HG03066 (cell line): Measurements from ENCODE around the gene RELCH.

ENCODE experiments used
- ATAC-seq: cut with Tn5 transposase; IDR thresholded peaks from one replicate; pipeline ENCODE4 v1.9.1; 2021; ENCODE audit warnings: low read depth; ENCODE audit not compliant: unreplicated experiment

Gene RELCH

DNA sequence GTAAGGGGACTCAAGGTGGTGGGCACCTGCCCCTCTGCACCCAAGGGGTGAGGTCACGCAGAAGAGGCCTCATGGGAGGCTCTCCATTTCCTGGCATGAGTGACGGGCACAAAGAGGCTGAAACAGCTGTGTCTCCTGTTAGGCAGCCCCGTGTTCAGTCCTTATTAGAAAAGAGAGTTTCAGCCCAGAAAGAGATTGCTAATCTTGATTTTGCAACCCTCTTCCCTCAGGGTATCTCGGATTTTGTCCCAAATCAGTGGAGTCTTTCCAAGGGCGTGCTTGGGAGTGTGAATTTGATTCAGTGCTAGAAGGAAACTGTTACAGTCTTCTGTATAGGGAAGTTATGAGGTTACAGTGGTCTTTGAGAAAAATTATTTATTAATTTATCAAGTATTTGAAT, 148.4 kb downstream of the RELCH start:
- no peak for ATAC-seq

DNA sequence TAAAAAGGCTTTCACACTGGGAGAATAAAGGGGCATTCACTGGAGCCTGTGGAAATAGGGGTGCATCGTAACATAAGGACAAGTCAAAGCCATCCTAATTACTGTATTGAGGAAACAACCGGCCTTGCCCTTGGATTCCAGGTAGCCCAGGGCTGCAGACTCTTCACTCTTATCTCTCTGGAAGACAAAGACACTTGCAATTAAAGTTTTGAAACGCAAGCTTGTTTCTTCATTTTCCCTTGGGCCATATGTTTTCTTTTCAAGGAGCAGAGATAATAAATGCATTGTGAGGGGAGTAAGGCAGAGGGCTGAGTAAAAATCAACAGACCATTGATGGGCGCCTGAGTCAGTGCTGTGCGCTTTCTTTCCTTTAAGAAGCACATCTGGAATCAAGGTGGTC, 149.6 kb downstream of the RELCH start:
- no peak for ATAC-seq

DNA sequence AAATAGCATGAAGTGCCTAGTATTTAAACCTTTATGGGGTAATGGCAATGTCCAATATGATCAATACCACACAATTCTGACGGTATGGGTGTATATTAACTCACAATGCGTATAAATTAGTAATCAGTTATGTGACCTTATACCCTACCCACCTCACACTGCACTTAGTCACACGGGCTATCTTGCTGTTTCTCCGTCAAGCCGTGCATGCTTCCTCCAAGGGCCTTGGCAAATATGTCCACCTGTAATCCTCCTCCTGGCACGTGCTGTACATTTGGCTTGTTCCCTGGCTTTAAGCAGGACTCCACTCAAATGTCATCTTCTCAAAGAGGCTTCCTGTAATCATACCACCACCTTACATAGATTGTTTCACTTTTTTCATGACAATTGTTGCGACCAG, 150.3 kb downstream of the RELCH start:
- ATAC-seq = no peak

DNA sequence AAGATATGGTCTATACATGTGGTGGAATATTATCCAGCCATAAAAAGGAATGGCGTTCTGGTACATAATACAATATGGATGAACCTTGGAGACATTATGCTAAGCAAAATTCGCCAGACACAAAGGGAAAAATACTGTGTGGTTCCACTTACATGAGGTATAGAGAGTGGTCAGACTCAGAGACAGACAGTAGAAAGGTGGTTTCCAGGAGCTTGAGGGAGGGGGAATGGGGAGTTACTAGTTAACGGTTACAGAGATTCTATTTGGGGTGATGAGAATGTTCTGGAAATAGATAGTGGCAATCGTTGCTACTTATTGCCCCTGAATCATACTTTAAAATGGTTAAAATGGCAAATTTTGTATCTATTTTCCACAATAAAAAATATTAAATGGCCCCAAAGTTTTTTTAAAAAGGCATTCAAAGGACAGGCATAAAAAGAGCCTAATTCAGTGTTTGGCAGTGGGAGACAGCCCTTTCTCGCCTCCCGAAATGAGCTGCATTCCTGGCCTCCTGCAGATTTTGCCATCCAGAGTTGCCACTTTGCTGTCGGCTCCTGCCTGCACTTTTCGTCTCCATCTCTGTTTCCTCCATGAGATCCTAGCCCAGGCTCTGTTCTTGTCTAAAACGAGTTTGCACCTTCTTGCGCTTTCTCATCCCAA, 151.5 kb downstream of the RELCH start:
- ATAC-seq = no peak

DNA sequence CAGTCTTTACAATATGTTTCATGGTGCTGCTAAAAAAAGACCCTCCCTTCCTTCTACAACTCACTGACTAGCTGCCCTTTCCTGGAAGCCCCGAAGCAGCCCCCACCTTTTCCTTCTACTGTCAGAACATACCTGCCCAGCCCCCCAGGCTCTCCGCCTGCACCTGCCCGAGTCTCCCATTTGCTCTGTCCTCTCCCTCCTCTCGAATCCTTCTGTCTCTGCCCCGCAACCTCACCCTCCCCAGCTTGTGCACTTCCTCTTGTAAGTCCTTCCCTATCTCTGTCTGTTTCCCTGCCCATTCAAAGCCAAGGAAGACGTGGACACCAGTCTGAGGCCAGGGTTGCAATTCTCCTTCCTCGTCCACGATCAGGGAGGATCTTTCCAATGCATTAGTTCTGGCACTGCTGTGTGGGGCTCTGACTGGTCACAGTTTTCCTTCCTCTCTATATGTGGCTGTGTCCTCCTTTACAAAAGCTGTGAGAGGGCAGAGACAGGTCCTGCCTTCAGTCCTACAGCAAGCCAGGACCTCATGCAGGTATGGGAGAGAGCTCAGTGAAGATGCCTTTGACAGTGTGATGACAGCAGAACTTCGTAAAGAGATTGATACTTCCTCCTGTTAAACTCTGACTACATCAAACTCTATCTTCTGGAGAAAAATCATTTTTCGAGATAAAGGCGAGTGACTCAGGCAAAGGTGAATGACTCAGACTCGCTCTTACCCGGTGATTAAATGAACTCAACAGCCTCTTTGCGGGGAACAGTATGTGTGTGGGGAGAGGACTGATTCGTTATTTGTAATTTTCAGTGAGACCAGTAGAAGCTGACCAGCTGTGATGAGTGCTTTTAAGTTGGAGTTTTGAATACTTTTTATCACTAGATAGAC, 152.3 kb downstream of the RELCH start:
- ATAC-seq = no peak

DNA sequence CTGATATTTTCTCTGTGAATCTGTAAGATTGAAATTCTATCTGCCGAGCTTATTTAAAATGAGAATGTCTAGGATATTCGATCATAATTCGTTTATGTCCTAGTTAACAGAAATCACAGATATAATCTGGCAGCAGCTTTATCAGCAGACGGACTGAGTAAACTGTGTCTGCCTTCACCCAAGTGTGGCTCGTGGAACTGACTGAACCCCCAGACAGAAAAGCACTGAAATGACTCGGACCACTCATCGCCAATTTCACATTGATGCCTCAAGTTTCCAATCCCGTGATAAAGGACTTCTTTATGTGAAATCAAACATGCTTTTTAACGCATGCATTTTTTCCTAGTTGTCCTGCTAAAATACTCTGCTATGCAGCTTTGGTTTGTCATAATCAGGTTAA, 153.9 kb downstream of the RELCH start:
- no peak for ATAC-seq

DNA sequence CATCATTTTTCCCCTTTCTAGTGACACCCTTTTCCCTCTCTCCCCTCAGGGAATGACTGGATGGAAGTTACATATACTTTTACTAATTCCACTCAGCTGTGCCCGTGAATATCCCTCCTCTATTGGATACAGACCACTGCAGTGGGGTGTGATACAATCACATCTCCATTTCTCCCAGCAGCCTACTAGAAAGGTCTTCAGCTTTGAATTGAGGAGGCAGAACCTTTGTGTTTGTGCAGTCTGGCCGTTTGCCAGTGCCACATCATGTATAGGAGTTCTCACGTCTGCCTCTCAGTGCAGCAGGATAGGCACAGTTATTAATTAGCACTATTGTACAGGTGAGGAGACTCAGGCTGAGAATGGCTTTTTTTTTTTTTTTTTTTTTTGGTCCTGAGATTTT, 154.4 kb downstream of the RELCH start:
- ATAC-seq = no peak

- ATAC-seq = no peak
Observed at GRCh38 chr18:62342884-62343283, 155.8 kb downstream of the RELCH start.

DNA sequence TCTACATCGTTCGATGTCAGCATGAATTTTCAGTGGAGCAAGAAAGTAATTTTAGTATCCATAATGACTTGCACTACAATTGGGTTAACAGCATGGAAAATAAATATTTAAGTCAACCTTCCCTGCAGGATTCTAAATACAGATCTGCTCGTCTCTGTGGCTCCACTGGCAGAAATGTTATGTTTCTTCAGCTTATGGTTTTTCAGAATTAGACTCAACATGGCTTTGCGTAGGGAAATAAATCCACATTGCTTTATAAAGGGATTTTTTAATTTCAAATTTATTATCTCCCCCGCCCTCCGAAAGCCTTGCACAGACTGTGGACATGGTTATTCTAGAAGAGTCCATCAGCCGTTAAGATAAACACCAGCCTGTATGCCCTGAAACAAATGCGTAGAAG, 156.3 kb downstream of the RELCH start:
- ATAC-seq = no peak

DNA sequence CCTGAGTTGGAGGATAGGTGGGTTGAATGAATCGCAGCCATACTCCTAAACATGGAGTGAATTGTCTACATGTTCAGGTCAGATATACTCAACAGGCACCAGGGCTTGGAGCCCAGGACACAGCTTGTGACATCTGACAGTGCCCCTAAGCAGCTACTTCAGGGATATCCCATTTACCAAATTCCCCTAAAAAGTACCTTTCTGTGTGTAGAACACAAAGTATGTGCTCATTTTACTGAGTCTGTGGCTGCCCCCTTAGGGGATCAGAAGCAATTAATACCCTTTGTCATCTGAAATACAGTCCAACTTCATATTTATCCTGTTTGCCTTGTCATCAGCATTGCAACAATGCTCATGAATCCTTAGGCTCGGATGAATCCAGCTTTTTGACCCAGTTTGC, 158.9 kb downstream of the RELCH start:
- ATAC-seq = no peak

DNA sequence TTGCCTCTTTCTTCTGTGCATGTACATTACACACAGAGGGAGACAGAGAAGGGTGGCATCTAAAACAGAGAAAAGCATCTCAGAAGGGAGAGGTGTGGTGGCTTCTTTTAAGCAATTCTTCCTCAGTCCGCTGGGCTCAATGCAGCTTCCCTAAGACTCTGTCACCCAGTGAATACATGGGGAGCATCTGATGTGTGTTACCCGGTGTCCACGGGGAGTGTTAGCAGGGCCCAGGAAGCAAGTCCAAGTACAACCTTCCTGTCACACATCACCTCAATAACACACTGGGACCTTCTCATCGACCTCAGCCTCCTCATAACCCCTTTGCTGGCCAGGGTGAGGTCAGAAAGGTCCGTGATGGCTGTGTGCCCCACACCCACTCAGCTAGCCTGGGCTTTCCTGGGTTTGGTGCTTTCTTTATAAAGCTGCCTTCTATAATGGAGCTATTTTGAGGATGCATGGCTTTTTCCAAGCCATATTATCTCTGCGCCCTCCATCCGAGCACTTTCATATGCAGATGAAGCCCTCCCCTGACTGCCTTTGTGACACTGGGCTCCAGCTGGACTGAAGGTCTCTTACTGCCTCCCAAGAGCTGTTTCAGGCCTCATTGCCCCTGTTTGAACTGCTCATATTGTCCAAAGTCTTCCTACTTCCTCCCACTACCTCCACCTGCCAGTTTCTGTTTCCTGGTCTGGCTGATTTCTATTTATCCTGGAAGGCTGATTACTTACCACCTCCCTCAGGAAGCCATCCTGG, 159.5 kb downstream of the RELCH start:
- no peak for ATAC-seq

DNA sequence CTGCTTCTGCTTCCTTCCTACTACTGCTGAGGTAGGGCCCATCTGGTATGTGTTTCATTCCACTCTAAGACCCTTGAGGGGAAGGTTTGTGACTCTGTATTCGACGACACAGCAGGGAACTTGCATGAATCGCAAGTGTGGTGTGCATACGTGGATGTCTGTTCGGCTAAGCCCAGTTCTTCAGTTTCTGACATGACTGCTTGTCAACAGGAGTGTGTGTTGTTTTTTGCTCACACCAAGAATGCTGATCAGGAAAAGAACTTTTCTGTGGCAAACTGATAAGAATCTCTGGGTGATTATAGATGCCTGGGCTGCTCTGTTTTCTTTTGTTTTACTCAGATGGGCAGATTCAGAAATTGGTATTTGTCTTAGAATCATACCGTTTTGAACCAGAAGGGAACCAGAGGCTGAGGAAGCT, 160.0 kb downstream of the RELCH start:
- ATAC-seq = no peak

- no peak for ATAC-seq
Observed at GRCh38 chr18:62348474-62348873, 161.4 kb downstream of the RELCH start.

DNA sequence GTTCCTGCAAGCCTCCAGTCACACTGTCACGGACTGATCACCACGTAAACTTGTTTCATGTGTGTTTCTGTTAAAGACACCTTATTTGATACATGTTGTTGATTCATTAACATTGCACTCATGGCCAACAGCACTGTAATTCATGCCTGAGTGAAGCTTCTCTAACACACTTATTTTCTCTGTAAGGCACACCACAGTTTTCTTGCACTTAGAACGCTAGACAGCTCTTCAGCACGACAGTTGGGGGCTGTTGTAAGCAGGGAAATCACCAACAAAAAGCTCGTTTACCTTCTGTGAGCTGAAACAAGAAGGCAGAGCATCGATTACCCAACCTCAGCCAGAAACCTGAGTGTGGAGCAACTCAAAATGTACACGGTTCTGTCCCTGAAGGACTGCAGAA, 166.1 kb downstream of the RELCH start:
- ATAC-seq = no peak

DNA sequence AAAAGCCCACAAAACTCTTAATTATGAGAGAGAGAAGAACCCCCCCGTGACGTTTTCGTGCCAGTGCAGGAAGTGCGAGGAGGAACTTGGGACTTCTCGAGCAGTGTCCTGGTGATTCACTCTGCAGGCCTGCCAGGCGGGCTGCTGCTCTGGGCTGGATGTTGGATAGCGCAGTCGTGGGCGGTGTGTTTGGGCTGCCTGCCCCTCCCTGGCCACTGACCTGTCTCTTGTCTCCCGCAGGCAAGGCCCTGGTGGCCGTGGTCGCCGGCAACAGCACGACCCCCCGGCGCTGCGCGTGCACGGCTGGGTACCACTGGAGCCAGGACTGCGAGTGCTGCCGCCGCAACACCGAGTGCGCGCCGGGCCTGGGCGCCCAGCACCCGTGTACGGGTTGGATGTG, 167.1 kb downstream of the RELCH start:
- no peak for ATAC-seq

DNA sequence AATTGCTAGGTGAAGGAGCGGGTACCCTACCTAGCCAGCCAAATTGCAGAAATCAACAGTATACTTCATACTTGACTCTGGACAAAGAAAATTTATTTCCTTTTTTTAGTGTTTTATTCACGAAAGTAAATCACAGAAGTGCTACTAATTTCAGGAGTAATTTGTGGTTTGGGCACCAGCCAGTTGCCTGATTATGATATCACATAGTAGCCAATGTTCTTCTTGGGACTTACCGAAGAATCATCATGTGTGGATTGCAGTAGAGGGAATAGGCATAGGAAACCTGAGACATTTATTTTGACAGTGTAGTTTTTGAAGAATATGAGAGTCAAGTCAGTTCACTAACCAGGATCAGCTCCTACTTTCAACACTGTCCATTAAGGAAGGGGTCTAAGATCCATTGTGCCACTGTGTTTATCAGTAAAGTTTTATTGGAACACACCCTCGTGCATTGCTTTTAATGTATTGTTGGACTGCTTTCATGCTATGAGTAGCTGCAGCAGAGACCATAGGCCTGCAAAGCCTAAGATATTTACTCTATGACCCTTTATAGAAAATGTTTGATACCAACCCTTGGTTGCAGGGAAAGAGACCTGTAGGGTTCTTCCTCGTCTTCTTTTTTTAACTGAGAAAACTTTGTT, 170.1 kb downstream of the RELCH start:
- ATAC-seq = no peak
